ENCODE measurements around the gene SSU72. TPM values are rescaled to one million over a fixed set of nuclear protein-coding genes. Genes with fewer than 3 reads are reported as not detected.
A peak's percentile ranks its signal among the peaks of the same experiment; 100 is the strongest.

The SSU72 gene
- total RNA-seq, 1 donor from 2014 or later = 94.1 TPM

- TF ChIP-seq EZH2phosphoT487 (IDR thresholded peaks at IDR 0.05) (no peak), EZH2 (IDR thresholded peaks at IDR 0.05) (no peak), CTCF (IDR thresholded peaks at IDR 0.05) (no peak)
- Histone ChIP-seq H3K27ac (no peak overlapping the region), H3F3A (ENCODE audit: low read depth) (no peaks in the 10 kb centered on the region), H3K4me2 (no peak overlapping the region), H3K9ac (no peak overlapping the region), H3K9me3 (ENCODE audit: low read depth) (no peaks in the 10 kb centered on the region), H3K36me3 (no peaks in the 10 kb centered on the region), H3K4me3 (no peak overlapping the region), H4K20me1 (ENCODE audit: low read depth) (no peaks in the 10 kb centered on the region), H3K79me2 (ENCODE audit: low read depth) (no peaks in the 10 kb centered on the region), H3K27me3 (peaks cover 76% of the 10 kb centered on the region), H2AFZ (replicated peaks) (no peak overlapping the region), H3K4me1 (no peaks in the 10 kb centered on the region)
- Mint-ChIP-seq H3K9me3 (peaks cover under 1% of the 10 kb centered on the region), H3K27ac (peak overlapping the region; percentile 29), H3K4me3 (no peak overlapping the region), H3K36me3 (no peaks in the 10 kb centered on the region), H3K27me3 (ENCODE audit: insufficient read depth, low read depth) (peaks cover 16% of the 10 kb centered on the region), H3K4me1 (peaks cover 4% of the 10 kb centered on the region)
- DNase-seq (ENCODE audit: low spot score) = no peak
Measured at GRCh38 chr1:1583347-1584010, 8.8 kb upstream of the SSU72 start.

DNA sequence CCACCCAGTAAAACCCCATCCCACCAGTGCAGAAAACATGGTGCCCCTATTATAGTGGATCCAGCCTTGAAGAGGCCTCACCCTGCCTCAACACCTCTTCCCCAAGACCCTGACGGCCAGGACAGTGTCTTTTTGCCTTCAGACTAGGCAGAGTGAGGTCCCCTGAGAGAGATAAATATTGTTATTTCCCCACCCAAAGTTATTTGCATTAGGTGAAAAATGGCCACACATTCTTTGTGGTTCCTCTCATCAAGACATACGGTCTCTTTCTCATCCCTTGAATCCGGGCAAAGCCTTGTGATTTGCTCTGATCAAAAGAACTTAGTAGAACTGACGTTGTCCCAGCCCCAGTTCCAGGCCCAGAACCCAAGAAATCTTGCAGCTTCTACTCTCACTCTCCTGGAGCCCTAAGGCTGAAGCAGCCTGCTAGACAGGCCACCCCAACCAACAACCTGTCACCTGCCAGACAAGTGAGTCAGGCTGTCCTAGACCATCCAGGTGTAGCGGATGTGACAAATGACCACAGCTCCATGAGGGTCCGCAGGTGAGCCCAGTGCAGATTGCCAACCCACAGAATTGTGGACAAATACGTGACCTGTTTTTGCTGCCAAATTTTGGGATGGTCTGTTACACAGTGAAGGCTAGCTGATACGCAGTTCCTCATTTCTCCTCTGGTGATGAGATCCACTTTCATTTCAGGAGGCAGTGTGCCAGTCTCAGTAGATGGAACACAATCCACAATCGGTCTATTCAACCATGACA, 8.1 kb upstream of the SSU72 start:
- Histone ChIP-seq H3K4me3 (no peak overlapping the region), H3K4me1 (no peaks in the 10 kb centered on the region), H3F3A (ENCODE audit: low read depth) (no peaks in the 10 kb centered on the region), H3K9me3 (ENCODE audit: low read depth) (no peaks in the 10 kb centered on the region), H3K4me2 (no peak overlapping the region), H2AFZ (replicated peaks) (no peak overlapping the region), H4K20me1 (ENCODE audit: low read depth) (no peaks in the 10 kb centered on the region), H3K36me3 (no peaks in the 10 kb centered on the region), H3K9ac (no peak overlapping the region), H3K27me3 (peaks cover 77% of the 10 kb centered on the region), H3K79me2 (ENCODE audit: low read depth) (no peaks in the 10 kb centered on the region), H3K27ac (no peak overlapping the region)
- no peaks in the 10 kb centered on the region for H3K9me3 Mint-ChIP-seq
- TF ChIP-seq CTCF (IDR thresholded peaks at IDR 0.05) = no peak
- no peak for TF ChIP-seq EZH2 (IDR thresholded peaks at IDR 0.05)
- TF ChIP-seq EZH2phosphoT487 (IDR thresholded peaks at IDR 0.05) = no peak
- H3K4me1 Mint-ChIP-seq = peaks cover 4% of the 10 kb centered on the region
- no peak overlapping the region for H3K4me3 Mint-ChIP-seq
- no peak overlapping the region for H3K27ac Mint-ChIP-seq
- H3K27me3 Mint-ChIP-seq (ENCODE audit: insufficient read depth, low read depth) = peaks cover 16% of the 10 kb centered on the region
- no peaks in the 10 kb centered on the region for H3K36me3 Mint-ChIP-seq
- DNase-seq (ENCODE audit: low spot score) = no peak

DNA sequence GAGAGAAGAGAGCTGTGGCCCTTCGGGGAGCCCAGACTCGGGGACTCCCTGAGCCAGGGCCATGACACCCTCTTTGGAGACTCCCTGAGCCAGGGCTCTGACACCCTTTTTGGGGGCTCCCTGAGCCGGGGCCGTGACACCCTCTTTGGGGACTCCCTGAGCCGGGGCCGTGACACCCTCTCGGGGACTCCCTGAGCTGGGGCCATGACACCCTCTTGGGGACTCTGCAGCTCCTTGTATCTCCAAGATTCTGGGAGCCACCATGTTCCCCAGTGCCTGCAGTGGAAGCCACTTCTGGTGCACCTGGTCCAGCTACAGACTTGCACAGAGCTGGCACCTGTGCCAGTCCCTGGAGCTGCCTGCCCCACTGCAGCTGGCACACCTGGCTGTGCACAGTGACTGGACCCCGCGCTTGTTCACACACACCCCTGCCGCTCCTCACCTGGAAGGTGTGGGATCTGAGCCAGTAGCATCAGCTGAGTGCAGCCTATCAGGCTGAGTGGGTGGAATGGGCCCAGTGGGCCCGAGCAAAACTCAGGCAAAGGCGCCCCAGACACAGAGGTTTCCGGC, 3.8 kb upstream of the SSU72 start:
- Histone ChIP-seq H4K20me1 (ENCODE audit: low read depth) (peaks cover 7% of the 10 kb centered on the region), H3K9ac (no peak overlapping the region), H3F3A (ENCODE audit: low read depth) (peaks cover 17% of the 10 kb centered on the region), H3K27me3 (peaks cover 46% of the 10 kb centered on the region), H3K9me3 (ENCODE audit: low read depth) (no peaks in the 10 kb centered on the region), H3K4me3 (no peak overlapping the region), H3K79me2 (ENCODE audit: low read depth) (peaks cover 15% of the 10 kb centered on the region), H3K36me3 (no peaks in the 10 kb centered on the region), H2AFZ (replicated peaks) (no peak overlapping the region), H3K4me1 (peaks cover 4% of the 10 kb centered on the region), H3K27ac (no peak overlapping the region), H3K4me2 (no peak overlapping the region)
- no peak overlapping the region for H3K4me3 Mint-ChIP-seq
- H3K27me3 Mint-ChIP-seq (ENCODE audit: insufficient read depth, low read depth) = peaks cover 11% of the 10 kb centered on the region
- DNase-seq (ENCODE audit: low spot score) = no peak
- no peak overlapping the region for H3K27ac Mint-ChIP-seq
- H3K9me3 Mint-ChIP-seq = no peaks in the 10 kb centered on the region
- TF ChIP-seq EZH2phosphoT487 (IDR thresholded peaks at IDR 0.05) = no peak
- TF ChIP-seq EZH2 (IDR thresholded peaks at IDR 0.05) = no peak
- no peak for TF ChIP-seq CTCF (IDR thresholded peaks at IDR 0.05)
- H3K36me3 Mint-ChIP-seq = peaks cover 3% of the 10 kb centered on the region
- peaks cover 14% of the 10 kb centered on the region for H3K4me1 Mint-ChIP-seq

Measured in neural progenitor cell (in vitro differentiated cells).